Activated T-helper 1 cell treated with anti-CD3 and anti-CD28 coated beads, Interleukin-12 subunit alpha, Interleukin-12 subunit beta, Interleukin-2, Interleukin-4 antibody, amounts not matched to agents 30 ng/mL and 10 ng/mL and 1 ng/mL, durations not matched to agents 14 hours and 24 hours and 36 hours (primary cell): ENCODE data around the gene BCAR3. TPM values are rescaled to one million over a fixed set of nuclear protein-coding genes. Genes with fewer than 3 reads are reported as not detected.
"Not testable (repeated sequence)": the region's sequence is repeated elsewhere in the genome, so short reads cannot be mapped to it uniquely, and the experiment has no call there.

Experiments
- DNase-seq: peaks from one replicate; pipeline ENCODE4 v3.0.0; 2021; ENCODE audit warnings: low spot score
- H3K27ac Mint-ChIP-seq: one replicate; pipeline ENCODE4 v1.8.0; 2021; ENCODE audit warnings: mild to moderate bottlenecking, mixed read lengths
- H3K27me3 Mint-ChIP-seq: one replicate; pipeline ENCODE4 v1.8.0; 2022; ENCODE audit warnings: mild to moderate bottlenecking, moderate library complexity, mixed read lengths; ENCODE audit not compliant: insufficient read depth
- H3K36me3 Mint-ChIP-seq: one replicate; pipeline ENCODE4 v1.8.0; 2021; ENCODE audit warnings: low read depth, mixed read lengths
- H3K4me1 Mint-ChIP-seq: one replicate; pipeline ENCODE4 v1.8.0; 2021; ENCODE audit warnings: low read depth, mixed read lengths
- H3K4me3 Mint-ChIP-seq: one replicate; pipeline ENCODE4 v1.8.0; 2021; ENCODE audit warnings: mild to moderate bottlenecking, moderate library complexity, mixed read lengths
- H3K9me3 Mint-ChIP-seq: one replicate; pipeline ENCODE4 v1.8.0; 2021; ENCODE audit warnings: mixed read lengths
- intact Hi-C: fragments of 100-400 bp; cut with micrococcal nuclease; formaldehyde crosslinking; loops from one replicate; pipeline ENCODE4 v1.15.1; 2024
- total RNA-seq: library from RNA; stranded (reverse); gene quantifications from 2 replicates; pipeline ENCODE4 v1.2.3, GENCODE V29; 2022

BCAR3 gene
- total RNA-seq, 1 donor from 2014 or later: 1.1 TPM

- Mint-ChIP-seq H3K4me1 (no peaks in the 10 kb centered on the region), H3K36me3 (no peaks in the 10 kb centered on the region), H3K4me3 (no peak overlapping the region), H3K27me3 (peaks cover 19% of the 10 kb centered on the region), H3K27ac (no peak overlapping the region), H3K9me3 (no peaks in the 10 kb centered on the region)
- intact Hi-C loops: no loop called here
- no peak for DNase-seq
Observed at GRCh38 chr1:93596329-93597089, 85.1 kb downstream of the BCAR3 start.

GRCh38 chr1:93595743-93596142 is 85.9 kb downstream of the BCAR3 start:
- Mint-ChIP-seq H3K27ac (no peak overlapping the region), H3K4me1 (no peaks in the 10 kb centered on the region), H3K36me3 (no peaks in the 10 kb centered on the region), H3K9me3 (no peaks in the 10 kb centered on the region), H3K4me3 (no peak overlapping the region), H3K27me3 (peaks cover 16% of the 10 kb centered on the region)
- DNase-seq: no peak
- intact Hi-C loops: no loop called here

GRCh38 chr1:93595266-93595665 is 86.4 kb downstream of the BCAR3 start:
- intact Hi-C loops: no loop called here
- H3K9me3 Mint-ChIP-seq: no peaks in the 10 kb centered on the region
- H3K4me1 Mint-ChIP-seq: no peaks in the 10 kb centered on the region
- peaks cover 17% of the 10 kb centered on the region for H3K27me3 Mint-ChIP-seq
- no peaks in the 10 kb centered on the region for H3K36me3 Mint-ChIP-seq
- H3K4me3 Mint-ChIP-seq: no peak overlapping the region
- DNase-seq: no peak
- no peak overlapping the region for H3K27ac Mint-ChIP-seq

- no peaks in the 10 kb centered on the region for H3K9me3 Mint-ChIP-seq
- H3K4me1 Mint-ChIP-seq: no peaks in the 10 kb centered on the region
- intact Hi-C loops: no loop called here
- H3K27me3 Mint-ChIP-seq: peaks cover 17% of the 10 kb centered on the region
- H3K4me3 Mint-ChIP-seq: no peak overlapping the region
- no peaks in the 10 kb centered on the region for H3K36me3 Mint-ChIP-seq
- DNase-seq: no peak
- H3K27ac Mint-ChIP-seq: no peak overlapping the region
Observed at GRCh38 chr1:93594603-93594880, 87.1 kb downstream of the BCAR3 start.

- H3K27me3 Mint-ChIP-seq: peaks cover 17% of the 10 kb centered on the region
- H3K36me3 Mint-ChIP-seq: no peaks in the 10 kb centered on the region
- intact Hi-C loops: no loop called here
- no peak for DNase-seq
- no peak overlapping the region for H3K27ac Mint-ChIP-seq
- no peaks in the 10 kb centered on the region for H3K9me3 Mint-ChIP-seq
- no peak overlapping the region for H3K4me3 Mint-ChIP-seq
- no peaks in the 10 kb centered on the region for H3K4me1 Mint-ChIP-seq
Observed at GRCh38 chr1:93593854-93594602, 87.6 kb downstream of the BCAR3 start.

GRCh38 chr1:93592551-93592949 is 89.1 kb downstream of the BCAR3 start:
- no peaks in the 10 kb centered on the region for H3K9me3 Mint-ChIP-seq
- intact Hi-C loops: no loop called here
- H3K27ac Mint-ChIP-seq: no peak overlapping the region
- H3K4me1 Mint-ChIP-seq: peaks cover 5% of the 10 kb centered on the region
- H3K27me3 Mint-ChIP-seq: peaks cover 14% of the 10 kb centered on the region
- H3K36me3 Mint-ChIP-seq: no peaks in the 10 kb centered on the region
- DNase-seq: no peak
- no peak overlapping the region for H3K4me3 Mint-ChIP-seq

- DNase-seq: no peak
- intact Hi-C loops: no loop called here
Observed at GRCh38 chr1:93591676-93592550, 89.7 kb downstream of the BCAR3 start.

GRCh38 chr1:93591291-93591675 is 90.4 kb downstream of the BCAR3 start:
- H3K4me3 Mint-ChIP-seq, H3K4me1 Mint-ChIP-seq, H3K27ac Mint-ChIP-seq, DNase-seq, H3K9me3 Mint-ChIP-seq, intact Hi-C loops, H3K36me3 Mint-ChIP-seq: not testable (repeated sequence)
- H3K27me3 Mint-ChIP-seq: peaks cover 17% of the 10 kb centered on the region

More at GRCh38 chr1:93591676-93592550, 89.7 kb downstream of the BCAR3 start:
- Mint-ChIP-seq H3K4me1 (peaks cover 5% of the 10 kb centered on the region), H3K27me3 (peaks cover 14% of the 10 kb centered on the region), H3K9me3 (no peaks in the 10 kb centered on the region), H3K36me3 (no peaks in the 10 kb centered on the region), H3K4me3 (no peak overlapping the region), H3K27ac (no peak overlapping the region)

GRCh38 chr1:93588955-93589354 is 92.7 kb downstream of the BCAR3 start:
- Mint-ChIP-seq H3K36me3 (no peaks in the 10 kb centered on the region), H3K27me3 (peaks cover 10% of the 10 kb centered on the region), H3K4me3 (no peak overlapping the region), H3K27ac (no peak overlapping the region), H3K4me1 (peaks cover 5% of the 10 kb centered on the region), H3K9me3 (no peaks in the 10 kb centered on the region)
- intact Hi-C loops: no loop called here
- no peak for DNase-seq

GRCh38 chr1:93588206-93588605 is 93.4 kb downstream of the BCAR3 start:
- intact Hi-C loops: no loop called here

GRCh38 chr1:93587354-93587753 is 94.3 kb downstream of the BCAR3 start:
- intact Hi-C loops: no loop called here
- no peaks in the 10 kb centered on the region for H3K9me3 Mint-ChIP-seq
- peaks cover 8% of the 10 kb centered on the region for H3K27me3 Mint-ChIP-seq
- DNase-seq: no peak
- no peaks in the 10 kb centered on the region for H3K36me3 Mint-ChIP-seq
- H3K4me1 Mint-ChIP-seq: peaks cover 5% of the 10 kb centered on the region
- H3K27ac Mint-ChIP-seq: no peak overlapping the region
- H3K4me3 Mint-ChIP-seq: no peak overlapping the region

More at GRCh38 chr1:93588206-93588605, 93.4 kb downstream of the BCAR3 start:
- Mint-ChIP-seq H3K4me3 (no peak overlapping the region), H3K27ac (no peak overlapping the region), H3K4me1 (peaks cover 5% of the 10 kb centered on the region), H3K9me3 (no peaks in the 10 kb centered on the region), H3K36me3 (no peaks in the 10 kb centered on the region), H3K27me3 (peaks cover 10% of the 10 kb centered on the region)
- no peak for DNase-seq

GRCh38 chr1:93585059-93585966 is 96.3 kb downstream of the BCAR3 start:
- Mint-ChIP-seq H3K4me1 (peaks cover 5% of the 10 kb centered on the region), H3K9me3 (no peaks in the 10 kb centered on the region), H3K36me3 (no peaks in the 10 kb centered on the region), H3K27ac (no peak overlapping the region), H3K4me3 (no peak overlapping the region), H3K27me3 (peaks cover 4% of the 10 kb centered on the region)
- intact Hi-C loops: no loop called here
- no peak for DNase-seq
